HepG2 (cell line): ENCODE data around the gene TMEM127. TPM values are rescaled to one million over a fixed set of nuclear protein-coding genes. Genes with fewer than 3 reads are reported as not detected.

Experiments used
- ARHGAP35 ChIP-seq: sonication (generic); formaldehyde crosslinking; IDR thresholded peaks from 2 replicates; pipeline ENCODE4 v1.9.0; 2022; ENCODE audit warnings: mild to moderate bottlenecking, inconsistent platforms, moderate library complexity, missing genetic modification reagents, borderline replicate concordance
- ATF7-NPFF ChIP-seq: sonication (generic); formaldehyde crosslinking; IDR thresholded peaks from 2 replicates; pipeline ENCODE4 v1.8.1; 2023; ENCODE audit warnings: mild to moderate bottlenecking, low read depth, missing genetic modification reagents, moderate library complexity
- CHD2 ChIP-seq: IDR thresholded peaks from 2 replicates; pipeline ENCODE4 v1.6.1; 2011; ENCODE audit warnings: low read depth, low read length, improper control_type of control experiment
- GATAD1 ChIP-seq: IDR thresholded peaks from 2 replicates; pipeline ENCODE4 v1.6.1; 2016; ENCODE audit warnings: missing genetic modification reagents, missing compliant biosample characterization
- HNF1B ChIP-seq: sonication (generic); formaldehyde crosslinking; IDR thresholded peaks from 2 replicates; pipeline ENCODE4 v1.5.1; 2020; ENCODE audit warnings: mild to moderate bottlenecking, moderate library complexity, missing genetic modification reagents
- HNRNPL ChIP-seq: fragments of 200-400 bp; formaldehyde crosslinking; IDR thresholded peaks from 2 replicates; pipeline ENCODE4 v1.6.1; 2017; ENCODE audit warnings: mild to moderate bottlenecking, low read depth, low read length
- MYPOP ChIP-seq: sonication (generic); formaldehyde crosslinking; IDR thresholded peaks from 2 replicates; pipeline ENCODE4 v1.8.1; 2023; ENCODE audit warnings: mild to moderate bottlenecking, moderate library complexity, missing genetic modification reagents
- NRL ChIP-seq: sonication (generic); formaldehyde crosslinking; IDR thresholded peaks from 2 replicates; pipeline ENCODE4 v1.5.0; 2020; ENCODE audit warnings: missing genetic modification reagents, mild to moderate bottlenecking, moderate library complexity, borderline replicate concordance
- PHF8 ChIP-seq: sonication (generic); formaldehyde crosslinking; IDR thresholded peaks from 2 replicates; pipeline ENCODE4 v1.5.0; 2020; ENCODE audit warnings: missing genetic modification reagents
- PRMT3 ChIP-seq: sonication (generic); formaldehyde crosslinking; IDR thresholded peaks from 2 replicates; pipeline ENCODE4 v1.8.1; 2022; ENCODE audit warnings: low read depth, mild to moderate bottlenecking, moderate library complexity, missing genetic modification reagents, borderline replicate concordance
- TCF12 ChIP-seq, 2 experiments: fragments of 450-650 bp in 1 of 2; sonication (generic) in 1 of 2; formaldehyde crosslinking in 1 of 2; IDR thresholded peaks; 2 replicates each; pipeline versions ENCODE4 v1.6.1 to v1.8.0; 2017 to 2022; ENCODE audit warnings: antibody characterized with exemption in 1 of 2, mild to moderate bottlenecking in 1 of 2, missing genetic modification reagents in 1 of 2, moderate library complexity in 1 of 2
- YEATS4 ChIP-seq: sonication (generic); formaldehyde crosslinking; IDR thresholded peaks from 2 replicates; pipeline ENCODE4 v1.4.0; 2020; ENCODE audit warnings: missing genetic modification reagents, borderline replicate concordance
- ZBTB20 ChIP-seq: sonication (generic); formaldehyde crosslinking; IDR thresholded peaks from 2 replicates; pipeline ENCODE4 v1.8.1; 2023; ENCODE audit warnings: missing genetic modification reagents, low read depth, mild to moderate bottlenecking, borderline replicate concordance
- ZFX ChIP-seq: sonication (generic); formaldehyde crosslinking; IDR thresholded peaks from 2 replicates; pipeline ENCODE4 v1.4.0; 2020; ENCODE audit warnings: mild to moderate bottlenecking, low read depth, missing genetic modification reagents, moderate library complexity
- ZNF20 ChIP-seq: sonication (generic); formaldehyde crosslinking; IDR thresholded peaks from 2 replicates; pipeline ENCODE4 v1.4.0; 2020; ENCODE audit warnings: mild to moderate bottlenecking, moderate library complexity, missing genetic modification reagents
- polyA plus RNA-seq, 8 experiments: library from polyadenylated mRNA; depleted of rRNA in 3 of 8; stranded (reverse) in 7 of 8; unstranded in 1 of 8; fragments of >200 nt; fragmentation: Illumina TruSeq in 4 of 8; extraction: Trizol in 4 of 8; gene quantifications; 2 replicates each; pipeline versions ENCODE4 v1.2.1 to v1.2.3, GENCODE V29; 2011 to 2016; ENCODE audit warnings: low read depth in 4 of 8, missing spikeins in 1 of 8, mixed read lengths in 1 of 8; ENCODE audit not compliant: insufficient read depth in 1 of 8
- total RNA-seq, 5 experiments: library from RNA; depleted of rRNA; stranded (reverse); fragments of >200 nt; fragmentation: Illumina TruSeq; extraction: Trizol; gene quantifications; 2 replicates each; pipeline ENCODE4 v1.2.3, GENCODE V29; 2016; ENCODE audit warnings: low read depth in 1 of 5
- TF ChIP-seq, protein P1 (sequence below): sonication (generic); formaldehyde crosslinking; IDR thresholded peaks from 2 replicates; pipeline ENCODE4 v1.4.0; 2020; ENCODE audit warnings: mild to moderate bottlenecking, missing genetic modification reagents
- TF ChIP-seq, protein P2 (sequence below): sonication (generic); formaldehyde crosslinking; IDR thresholded peaks from 2 replicates; pipeline ENCODE4 v1.5.0; 2020; ENCODE audit warnings: mild to moderate bottlenecking, missing genetic modification reagents, borderline replicate concordance

The TMEM127 gene
- total and polyA plus RNA-seq, 2 of the 13 experiments (the other 11 are each of a cell fraction or from before 2014, with no cell fraction given), result 21.5 to 33.9 TPM

DNA sequence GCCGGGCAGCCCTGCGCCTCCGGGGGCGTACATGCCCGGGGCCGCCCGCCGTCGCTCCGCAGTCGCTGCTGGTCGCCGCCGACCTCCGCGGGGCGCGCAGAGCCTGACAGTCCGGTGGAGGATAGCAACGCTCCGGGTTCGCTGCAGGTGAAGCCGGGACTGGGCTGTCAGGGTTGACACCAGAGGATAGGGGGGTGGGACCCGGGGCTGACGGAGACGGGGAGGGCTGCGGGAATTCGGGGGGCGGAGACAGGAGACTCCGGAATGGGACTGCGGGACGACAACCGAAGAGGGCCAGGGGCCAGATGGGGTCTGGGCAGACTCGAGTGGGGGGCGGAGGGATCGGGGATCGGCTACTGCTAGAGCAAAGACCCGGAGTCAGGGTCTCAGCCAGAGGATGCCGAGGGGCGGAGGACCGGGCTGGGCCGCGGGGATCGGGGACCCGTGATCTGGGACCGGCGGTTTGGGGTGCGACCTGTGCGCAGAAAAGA lies 403 bp downstream of the TMEM127 start (continued):
- TF ChIP-seq HNF1B, result no peak
- TF ChIP-seq ZFX (CRISPR knock-in tag), result no peak
- no peak for TF ChIP-seq HNRNPL
- TF ChIP-seq, protein P1, sequence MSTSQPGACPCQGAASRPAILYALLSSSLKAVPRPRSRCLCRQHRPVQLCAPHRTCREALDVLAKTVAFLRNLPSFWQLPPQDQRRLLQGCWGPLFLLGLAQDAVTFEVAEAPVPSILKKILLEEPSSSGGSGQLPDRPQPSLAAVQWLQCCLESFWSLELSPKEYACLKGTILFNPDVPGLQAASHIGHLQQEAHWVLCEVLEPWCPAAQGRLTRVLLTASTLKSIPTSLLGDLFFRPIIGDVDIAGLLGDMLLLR (CRISPR knock-in tag), result no peak; the same call in 1 of the 2 replicates
- no peak for TF ChIP-seq NRL (CRISPR knock-in tag)
- TF ChIP-seq PRMT3, result no peak
- TF ChIP-seq ZBTB20 (CRISPR knock-in tag), result 0 out of 2 replicates have a peak, but pooled peaks have one; percentile 14
- TF ChIP-seq GATAD1 (CRISPR knock-in tag), result no peak
- TF ChIP-seq MYPOP (CRISPR knock-in tag), result no peak
- no peak for TF ChIP-seq ATF7-NPFF (CRISPR knock-in tag)
- no peak for TF ChIP-seq ARHGAP35 (CRISPR knock-in tag)
- TF ChIP-seq TCF12 (IDR thresholded peaks at IDR 0.05), result no peak
- 0 out of 2 replicates have a peak, but pooled peaks have one; percentile 32 for TF ChIP-seq TCF12 (CRISPR knock-in tag; IDR thresholded peaks at IDR 0.05)
- TF ChIP-seq PHF8 (CRISPR knock-in tag), result no peak
- TF ChIP-seq, protein P2, sequence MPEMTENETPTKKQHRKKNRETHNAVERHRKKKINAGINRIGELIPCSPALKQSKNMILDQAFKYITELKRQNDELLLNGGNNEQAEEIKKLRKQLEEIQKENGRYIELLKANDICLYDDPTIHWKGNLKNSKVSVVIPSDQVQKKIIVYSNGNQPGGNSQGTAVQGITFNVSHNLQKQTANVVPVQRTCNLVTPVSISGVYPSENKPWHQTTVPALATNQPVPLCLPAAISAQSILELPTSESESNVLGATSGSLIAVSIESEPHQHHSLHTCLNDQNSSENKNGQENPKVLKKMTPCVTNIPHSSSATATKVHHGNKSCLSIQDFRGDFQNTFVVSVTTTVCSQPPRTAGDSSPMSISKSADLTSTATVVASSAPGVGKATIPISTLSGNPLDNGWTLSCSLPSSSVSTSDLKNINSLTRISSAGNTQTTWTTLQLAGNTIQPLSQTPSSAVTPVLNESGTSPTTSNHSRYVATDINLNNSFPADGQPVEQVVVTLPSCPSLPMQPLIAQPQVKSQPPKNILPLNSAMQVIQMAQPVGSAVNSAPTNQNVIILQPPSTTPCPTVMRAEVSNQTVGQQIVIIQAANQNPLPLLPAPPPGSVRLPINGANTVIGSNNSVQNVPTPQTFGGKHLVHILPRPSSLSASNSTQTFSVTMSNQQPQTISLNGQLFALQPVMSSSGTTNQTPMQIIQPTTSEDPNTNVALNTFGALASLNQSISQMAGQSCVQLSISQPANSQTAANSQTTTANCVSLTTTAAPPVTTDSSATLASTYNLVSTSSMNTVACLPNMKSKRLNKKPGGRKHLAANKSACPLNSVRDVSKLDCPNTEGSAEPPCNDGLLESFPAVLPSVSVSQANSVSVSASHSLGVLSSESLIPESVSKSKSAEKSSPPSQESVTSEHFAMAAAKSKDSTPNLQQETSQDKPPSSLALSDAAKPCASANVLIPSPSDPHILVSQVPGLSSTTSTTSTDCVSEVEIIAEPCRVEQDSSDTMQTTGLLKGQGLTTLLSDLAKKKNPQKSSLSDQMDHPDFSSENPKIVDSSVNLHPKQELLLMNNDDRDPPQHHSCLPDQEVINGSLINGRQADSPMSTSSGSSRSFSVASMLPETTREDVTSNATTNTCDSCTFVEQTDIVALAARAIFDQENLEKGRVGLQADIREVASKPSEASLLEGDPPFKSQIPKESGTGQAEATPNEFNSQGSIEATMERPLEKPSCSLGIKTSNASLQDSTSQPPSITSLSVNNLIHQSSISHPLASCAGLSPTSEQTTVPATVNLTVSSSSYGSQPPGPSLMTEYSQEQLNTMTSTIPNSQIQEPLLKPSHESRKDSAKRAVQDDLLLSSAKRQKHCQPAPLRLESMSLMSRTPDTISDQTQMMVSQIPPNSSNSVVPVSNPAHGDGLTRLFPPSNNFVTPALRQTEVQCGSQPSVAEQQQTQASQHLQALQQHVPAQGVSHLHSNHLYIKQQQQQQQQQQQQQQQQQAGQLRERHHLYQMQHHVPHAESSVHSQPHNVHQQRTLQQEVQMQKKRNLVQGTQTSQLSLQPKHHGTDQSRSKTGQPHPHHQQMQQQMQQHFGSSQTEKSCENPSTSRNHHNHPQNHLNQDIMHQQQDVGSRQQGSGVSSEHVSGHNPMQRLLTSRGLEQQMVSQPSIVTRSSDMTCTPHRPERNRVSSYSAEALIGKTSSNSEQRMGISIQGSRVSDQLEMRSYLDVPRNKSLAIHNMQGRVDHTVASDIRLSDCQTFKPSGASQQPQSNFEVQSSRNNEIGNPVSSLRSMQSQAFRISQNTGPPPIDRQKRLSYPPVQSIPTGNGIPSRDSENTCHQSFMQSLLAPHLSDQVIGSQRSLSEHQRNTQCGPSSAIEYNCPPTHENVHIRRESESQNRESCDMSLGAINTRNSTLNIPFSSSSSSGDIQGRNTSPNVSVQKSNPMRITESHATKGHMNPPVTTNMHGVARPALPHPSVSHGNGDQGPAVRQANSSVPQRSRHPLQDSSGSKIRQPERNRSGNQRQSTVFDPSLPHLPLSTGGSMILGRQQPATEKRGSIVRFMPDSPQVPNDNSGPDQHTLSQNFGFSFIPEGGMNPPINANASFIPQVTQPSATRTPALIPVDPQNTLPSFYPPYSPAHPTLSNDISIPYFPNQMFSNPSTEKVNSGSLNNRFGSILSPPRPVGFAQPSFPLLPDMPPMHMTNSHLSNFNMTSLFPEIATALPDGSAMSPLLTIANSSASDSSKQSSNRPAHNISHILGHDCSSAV (CRISPR knock-in tag), result no peak
- no peak for TF ChIP-seq CHD2
- TF ChIP-seq YEATS4 (CRISPR knock-in tag), result no peak
- TF ChIP-seq ZNF20 (CRISPR knock-in tag), result 0 out of 2 replicates have a peak, but pooled peaks have one; percentile 29
